GM12874 (cell line): ENCODE data around the gene PHTF1.

Experiments
- TF ChIP-seq, protein P1 (sequence below): IDR thresholded peaks from 2 replicates; pipeline ENCODE4 v1.5.1; 2011; ENCODE audit warnings: low read depth, mild to moderate bottlenecking, control low read depth, low read length, moderate library complexity; ENCODE audit not compliant: insufficient read depth

The PHTF1 gene

DNA sequence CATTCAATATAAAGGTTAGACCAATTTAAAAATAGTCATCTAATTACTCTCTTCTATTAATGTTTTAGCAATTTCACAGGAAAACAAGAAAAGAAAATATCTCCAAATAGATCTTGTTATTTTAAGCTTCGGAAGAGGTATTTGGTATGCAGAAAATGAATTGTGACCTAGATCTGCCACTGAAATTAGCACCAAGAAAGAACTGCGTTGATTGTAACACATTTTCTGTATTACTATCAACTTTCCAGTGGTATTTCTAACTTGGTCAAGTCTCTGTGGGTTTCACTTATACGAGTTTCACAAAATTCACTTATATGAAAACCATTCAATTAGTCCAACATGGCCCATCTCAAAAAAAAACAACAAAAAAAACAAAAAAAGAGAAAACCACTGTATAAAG is 41.2 kb upstream of the PHTF1 start:
- TF ChIP-seq, protein P1, sequence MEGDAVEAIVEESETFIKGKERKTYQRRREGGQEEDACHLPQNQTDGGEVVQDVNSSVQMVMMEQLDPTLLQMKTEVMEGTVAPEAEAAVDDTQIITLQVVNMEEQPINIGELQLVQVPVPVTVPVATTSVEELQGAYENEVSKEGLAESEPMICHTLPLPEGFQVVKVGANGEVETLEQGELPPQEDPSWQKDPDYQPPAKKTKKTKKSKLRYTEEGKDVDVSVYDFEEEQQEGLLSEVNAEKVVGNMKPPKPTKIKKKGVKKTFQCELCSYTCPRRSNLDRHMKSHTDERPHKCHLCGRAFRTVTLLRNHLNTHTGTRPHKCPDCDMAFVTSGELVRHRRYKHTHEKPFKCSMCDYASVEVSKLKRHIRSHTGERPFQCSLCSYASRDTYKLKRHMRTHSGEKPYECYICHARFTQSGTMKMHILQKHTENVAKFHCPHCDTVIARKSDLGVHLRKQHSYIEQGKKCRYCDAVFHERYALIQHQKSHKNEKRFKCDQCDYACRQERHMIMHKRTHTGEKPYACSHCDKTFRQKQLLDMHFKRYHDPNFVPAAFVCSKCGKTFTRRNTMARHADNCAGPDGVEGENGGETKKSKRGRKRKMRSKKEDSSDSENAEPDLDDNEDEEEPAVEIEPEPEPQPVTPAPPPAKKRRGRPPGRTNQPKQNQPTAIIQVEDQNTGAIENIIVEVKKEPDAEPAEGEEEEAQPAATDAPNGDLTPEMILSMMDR: no peak

- TF ChIP-seq, protein P1: no peak
Measured at GRCh38 chr1:113797472-113797871, 38.2 kb upstream of the PHTF1 start.

DNA sequence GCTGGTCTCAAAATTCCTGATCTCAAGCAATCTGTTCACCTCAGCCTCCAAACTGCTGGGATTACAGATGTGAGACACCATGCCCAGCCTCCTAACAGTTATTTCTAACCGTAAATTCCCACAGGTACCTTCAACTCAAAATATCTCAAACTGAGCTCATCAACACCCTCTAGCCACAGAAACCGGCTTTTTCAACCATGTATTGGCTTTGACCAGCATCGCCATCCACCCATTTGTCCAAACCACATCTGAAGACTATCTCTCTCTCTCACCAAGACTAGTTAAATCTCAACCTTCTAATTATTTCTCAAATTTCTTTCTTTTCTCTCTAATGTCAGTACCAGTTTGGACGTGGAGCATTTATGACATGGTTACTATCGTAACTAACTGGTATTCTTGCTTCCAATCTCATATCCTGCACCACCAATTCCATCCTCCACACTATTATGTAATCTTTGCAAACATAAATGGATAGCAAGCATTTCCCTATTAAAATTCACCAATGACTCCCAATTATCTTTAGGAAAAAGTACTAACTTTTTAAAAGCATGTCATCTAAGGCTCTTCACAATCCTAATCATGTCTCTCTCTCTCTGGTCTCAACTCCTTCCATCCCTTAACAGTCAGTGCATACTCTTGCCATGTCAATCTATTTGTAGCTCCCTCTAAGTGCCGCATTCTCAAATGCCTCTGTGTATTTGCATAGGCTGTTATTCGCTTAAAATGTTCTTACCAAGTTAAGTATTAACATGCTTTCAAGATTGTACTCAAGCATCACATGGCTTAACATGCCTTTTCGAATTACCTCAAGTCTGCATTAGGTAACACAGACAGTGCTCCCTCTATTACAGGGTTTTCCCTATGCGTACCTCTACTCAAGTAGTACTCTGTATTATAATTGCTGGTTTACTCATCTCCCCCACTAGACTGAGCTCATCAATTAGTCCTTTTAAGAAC is 34.9 kb upstream of the PHTF1 start:
- TF ChIP-seq, protein P1: no peak

- TF ChIP-seq, protein P1: no peak
Measured at GRCh38 chr1:113792986-113793385, 33.7 kb upstream of the PHTF1 start.

DNA sequence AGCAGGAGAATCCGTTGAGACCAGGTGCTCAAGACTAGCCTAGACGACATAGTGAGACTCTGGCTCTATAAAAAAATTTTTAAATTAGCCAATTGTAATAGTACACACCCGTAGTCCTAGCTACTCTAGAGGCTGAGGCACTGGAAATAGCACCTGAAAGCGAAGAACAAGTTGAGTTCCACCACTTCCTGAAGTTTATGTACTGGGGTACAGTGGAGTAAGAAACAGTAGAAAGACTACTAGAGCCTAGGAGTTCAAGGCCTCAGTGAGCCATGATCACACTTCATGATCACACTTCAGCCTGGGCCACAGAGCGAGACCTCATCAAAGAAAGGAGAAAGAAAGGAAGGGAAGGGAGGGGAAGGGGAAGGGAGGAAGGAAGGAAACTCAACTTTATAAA is 33.2 kb upstream of the PHTF1 start:
- TF ChIP-seq, protein P1: no peak

- TF ChIP-seq, protein P1: no peak
Measured at GRCh38 chr1:113788802-113789201, 29.5 kb upstream of the PHTF1 start.

DNA sequence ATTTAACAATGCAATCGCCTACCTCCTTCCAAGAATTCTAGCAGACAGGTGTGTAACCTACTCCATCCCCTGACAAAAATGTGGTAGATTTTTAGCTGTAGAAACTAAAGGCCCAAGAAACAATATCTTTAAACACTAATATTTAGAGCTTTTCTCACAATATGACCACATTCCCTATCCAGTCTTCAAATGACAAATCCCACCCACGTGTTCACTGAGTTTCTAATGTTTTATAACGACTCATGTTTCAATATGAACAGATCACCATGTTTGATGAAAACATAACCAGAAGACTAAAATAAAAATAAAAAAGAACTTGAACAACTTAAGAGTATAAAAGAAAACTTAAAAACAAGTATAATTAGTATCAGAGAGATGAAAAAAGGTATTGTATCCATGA is 28.4 kb upstream of the PHTF1 start:
- TF ChIP-seq, protein P1: no peak
